ENCODE measurements around the gene ATP8A2.
"Not testable (repeated sequence)": the region's sequence is repeated elsewhere in the genome, so short reads cannot be mapped to it uniquely, and the experiment has no call there.

The ATP8A2 gene

DNA sequence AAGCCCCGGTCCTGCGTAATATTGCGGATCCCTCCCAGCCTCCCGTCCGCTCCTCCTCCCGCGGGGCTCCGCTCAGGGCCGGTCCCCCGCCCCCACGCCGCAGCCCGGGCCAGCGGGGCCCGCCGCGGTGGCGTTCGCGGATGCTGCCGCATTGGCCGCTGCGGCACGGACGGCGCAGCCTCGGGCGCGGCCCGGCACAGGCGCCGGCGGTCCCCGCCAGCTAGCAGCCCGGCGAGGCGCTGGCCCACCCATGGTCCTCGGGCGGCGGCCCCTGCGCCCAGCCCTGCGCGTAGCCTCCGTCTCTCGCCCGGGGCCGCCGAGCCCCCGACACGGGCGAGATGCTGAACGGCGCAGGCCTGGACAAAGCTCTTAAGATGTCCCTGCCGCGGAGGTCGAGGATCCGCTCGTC, at the start of gene ATP8A2:
TSS of gene ATP8A2 (plus strand) at position 100 of the 409 bp plus-strand sequence. CDS start at position 339, 239 bp downstream.
- DNase-seq = no peak

GRCh38 chr13:25324100-25324499, 47.7 kb upstream of the ATP8A2 start:
- no peak for DNase-seq

GRCh38 chr13:25329706-25330105, 42.1 kb upstream of the ATP8A2 start:
- DNase-seq = no peak

DNA sequence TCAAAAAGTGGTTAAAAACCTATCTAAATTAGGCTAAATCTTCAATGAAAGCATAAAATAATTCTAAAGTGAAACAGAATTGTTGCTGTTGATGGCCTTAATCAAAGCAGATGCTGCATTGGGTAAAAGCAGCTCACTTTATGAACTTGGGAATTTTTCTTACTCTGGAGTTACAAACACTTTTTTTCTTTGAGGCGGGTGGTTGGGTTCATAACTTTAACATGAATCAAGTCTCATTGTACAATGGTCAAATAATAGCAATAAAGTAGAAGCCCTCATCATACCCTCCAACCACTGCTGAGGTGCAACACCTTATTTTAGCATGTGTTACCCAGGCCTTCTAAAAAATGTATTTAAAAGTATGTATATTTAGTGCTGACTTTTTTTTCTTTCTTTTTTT, 41.2 kb upstream of the ATP8A2 start:
- no peak for DNase-seq

DNA sequence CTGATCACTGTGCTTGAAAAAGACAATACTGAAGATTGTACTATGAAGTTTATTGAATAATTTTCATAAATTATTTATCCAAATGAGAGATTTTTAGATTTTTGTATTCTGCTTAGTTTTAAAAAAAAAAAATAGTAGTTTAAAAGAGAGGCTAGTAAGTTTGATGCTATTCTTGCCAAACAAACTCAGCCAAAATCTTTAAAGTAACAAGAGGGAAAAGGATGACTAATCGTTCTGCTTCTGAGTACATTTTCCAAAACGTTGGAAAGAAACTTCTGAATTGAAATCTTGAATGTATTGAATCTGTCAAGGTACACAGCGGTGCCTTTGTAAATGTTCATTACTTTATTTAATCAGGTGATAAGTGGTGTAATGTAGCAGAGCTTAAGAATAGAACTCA, 35.9 kb upstream of the ATP8A2 start:
- DNase-seq = no peak

DNA sequence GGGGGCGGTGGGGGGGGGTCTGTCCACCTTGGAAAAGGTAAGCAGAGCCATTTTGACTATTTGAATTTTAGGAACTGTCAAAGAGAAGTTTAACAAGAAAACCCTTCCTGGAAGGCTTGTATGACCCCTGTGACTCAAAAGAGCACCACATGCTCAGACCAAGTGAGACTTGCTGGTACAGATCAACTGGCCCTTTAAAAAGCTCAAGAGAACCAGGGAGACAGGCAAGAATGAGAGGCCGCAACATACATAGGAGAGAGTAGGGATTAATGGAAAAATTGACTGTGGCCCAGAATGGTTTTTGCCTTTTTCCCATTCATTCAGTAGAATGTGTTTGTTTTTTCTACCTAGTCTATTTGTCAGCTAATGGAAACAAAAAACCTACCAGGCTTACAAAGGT, 26.2 kb upstream of the ATP8A2 start:
- DNase-seq = no peak

DNA sequence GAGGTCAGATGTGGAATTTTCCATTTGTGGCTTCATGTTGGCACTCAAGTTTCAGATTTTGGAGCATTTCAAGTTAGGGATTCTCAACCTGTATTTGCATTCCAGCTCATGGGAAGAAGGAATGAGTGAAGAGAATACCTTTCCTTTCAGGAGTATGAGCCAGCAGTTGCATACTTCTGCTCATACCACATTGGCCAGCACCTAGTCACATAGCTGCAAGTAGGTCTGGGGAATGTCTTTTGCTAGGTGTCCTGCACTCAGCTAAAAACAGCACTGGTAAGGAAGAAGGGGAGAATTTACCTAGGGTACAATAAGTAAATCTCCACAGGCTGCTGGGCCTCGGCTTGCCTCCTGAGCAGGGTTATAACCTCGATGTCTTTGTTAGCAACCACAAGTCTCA, 24.6 kb upstream of the ATP8A2 start:
- no peak for DNase-seq

DNA sequence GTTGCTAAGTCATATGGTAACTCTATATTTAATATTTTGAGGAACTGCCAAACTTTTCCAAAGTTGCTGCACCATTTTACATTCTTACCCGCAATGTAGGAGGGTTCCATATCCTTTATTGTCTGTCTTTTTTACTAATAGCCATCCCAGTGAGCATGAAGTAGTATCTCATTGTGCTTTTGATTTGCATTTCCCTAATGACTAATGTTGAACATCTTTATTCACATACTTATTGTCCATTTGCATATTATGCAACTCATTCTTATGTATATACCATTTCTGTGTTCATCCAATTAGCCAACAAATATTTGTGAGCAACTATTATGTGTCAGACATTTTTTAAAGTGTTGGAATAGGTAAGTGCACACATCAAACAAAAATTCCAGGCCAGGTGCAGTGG, 20.4 kb upstream of the ATP8A2 start:
- no peak for DNase-seq

- DNase-seq = no peak
Measured at GRCh38 chr13:25352230-25352629, 19.5 kb upstream of the ATP8A2 start.

- DNase-seq = no peak
Measured at GRCh38 chr13:25352806-25353205, 19.0 kb upstream of the ATP8A2 start.

- DNase-seq = no peak
Measured at GRCh38 chr13:25353344-25353743, 18.4 kb upstream of the ATP8A2 start.

GRCh38 chr13:25354377-25354776, 17.4 kb upstream of the ATP8A2 start:
- DNase-seq = no peak

- DNase-seq = not testable (repeated sequence)
Measured at GRCh38 chr13:25360443-25360842, 11.3 kb upstream of the ATP8A2 start.

GRCh38 chr13:25365720-25366235, 6.0 kb upstream of the ATP8A2 start:
- DNase-seq = no peak

DNA sequence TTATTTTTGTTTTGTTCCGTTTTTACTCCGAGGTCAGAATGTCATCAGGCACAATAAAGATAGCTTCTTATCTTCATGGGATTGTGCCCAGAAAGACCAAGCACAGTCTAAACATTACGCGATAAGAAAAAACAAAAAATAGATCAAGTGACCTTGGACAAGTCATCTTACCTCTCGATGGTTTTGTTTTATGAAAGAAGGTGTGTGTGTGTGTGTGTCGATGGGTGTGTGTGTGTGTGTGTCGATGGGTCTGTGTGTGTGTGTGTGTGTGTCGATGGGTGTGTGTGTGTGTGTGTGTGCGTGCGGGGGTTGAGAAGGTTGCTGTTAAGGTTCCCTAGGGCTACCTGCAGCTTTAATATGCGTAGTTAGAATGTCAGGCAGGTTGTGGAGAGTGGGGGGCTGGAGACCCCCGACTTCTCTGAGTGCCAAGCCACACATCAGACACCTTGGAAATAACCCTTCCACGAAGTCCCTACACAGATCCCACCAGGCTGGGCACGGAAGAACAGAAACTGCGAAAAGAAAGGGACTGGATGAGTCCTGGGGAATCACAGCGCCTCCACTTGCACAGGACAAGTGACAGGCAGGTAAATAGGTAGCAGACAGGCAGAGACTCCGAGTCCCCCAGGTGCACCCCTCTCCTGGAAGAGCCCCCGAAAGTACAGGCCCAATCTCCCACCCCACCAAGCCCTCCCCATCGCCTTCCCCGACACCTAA, 458 bp upstream of the ATP8A2 start:
- no peak for DNase-seq

- DNase-seq = peak; percentile 37
Measured at GRCh38 chr13:25372284-25373081, 709 bp downstream of the ATP8A2 start.

DNA sequence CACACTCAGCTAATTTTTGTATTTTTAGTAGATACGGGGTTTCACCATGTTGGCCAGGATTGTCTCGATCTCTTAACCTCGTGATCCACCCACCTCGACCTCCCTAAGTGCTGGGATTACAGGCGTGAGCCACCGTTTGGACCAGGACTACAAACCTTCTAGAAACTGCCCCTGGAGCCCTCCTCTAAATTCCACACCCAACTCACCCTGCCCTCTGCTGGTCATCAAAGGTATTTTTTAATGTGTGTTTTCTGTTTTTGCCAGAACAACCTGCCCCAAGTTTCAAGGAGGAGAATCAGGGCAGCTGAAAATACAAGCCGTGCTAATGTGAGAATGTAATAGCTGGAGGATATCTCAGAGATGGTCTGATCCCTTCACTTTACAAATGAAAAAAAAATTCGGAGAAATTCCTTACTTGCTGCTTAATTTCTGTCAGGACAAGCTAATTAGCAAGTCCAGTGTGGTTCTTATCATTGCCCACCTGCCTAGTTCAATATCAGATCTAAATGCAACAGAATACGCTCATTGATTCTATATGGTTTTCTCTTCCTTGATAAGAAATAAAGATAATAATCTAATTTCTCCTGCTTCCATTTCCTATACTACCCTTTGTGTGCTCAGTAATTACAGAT, 4.1 kb downstream of the ATP8A2 start:
- no peak for DNase-seq

- no peak for DNase-seq
Measured at GRCh38 chr13:25377244-25377962, 5.6 kb downstream of the ATP8A2 start.

DNA sequence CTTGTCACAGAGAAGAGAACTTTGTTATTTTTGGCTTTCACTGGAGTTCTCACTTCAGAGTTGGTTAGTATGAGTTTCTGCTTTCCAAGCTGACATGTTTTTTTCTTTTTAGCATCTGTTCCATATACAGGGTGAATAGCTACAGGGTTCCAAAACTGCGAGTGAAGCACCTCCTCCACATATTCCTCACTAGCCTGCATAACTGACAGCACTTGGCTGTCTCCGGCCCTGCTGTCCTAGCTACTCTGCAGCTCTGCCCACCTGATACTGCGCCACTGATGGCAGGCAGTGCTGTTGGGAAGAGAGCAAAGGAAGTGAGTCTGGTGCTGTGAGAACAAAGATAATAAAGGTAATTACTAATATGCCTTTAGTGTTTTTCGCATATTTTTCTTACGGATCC, 6.8 kb downstream of the ATP8A2 start:
- no peak for DNase-seq

GRCh38 chr13:25379011-25379410, 7.2 kb downstream of the ATP8A2 start:
- no peak for DNase-seq

- DNase-seq = no peak
Measured at GRCh38 chr13:25380082-25380481, 8.3 kb downstream of the ATP8A2 start.

- DNase-seq = no peak
Measured at GRCh38 chr13:25380741-25381324, 9.1 kb downstream of the ATP8A2 start.

All from left hindlimb (tissue), 1 donor.